Stomach (tissue), 4 donors: ENCODE results near the gene TLE3.

Experiments
- EP300 ChIP-seq: sonication (generic); formaldehyde crosslinking; IDR thresholded peaks from one replicate; pipeline ENCODE4 v1.6.1; 2017; ENCODE audit warnings: antibody characterized with exemption
- POLR2AphosphoS5 ChIP-seq, 3 donors: sonication (generic); formaldehyde crosslinking; IDR thresholded peaks; one replicate each; pipeline ENCODE4 v1.6.1; 2016; ENCODE audit warnings: antibody characterized with exemption in 3 of 3
- TF ChIP-seq, protein P1 (sequence below), 7 experiments: fragments of 450-650 bp in 4 of 7; fragments of 200-600 bp in 3 of 7; sonication (generic) in 3 of 7; IDR thresholded peaks; one replicate each; pipeline ENCODE4 v1.5.1; 2016 to 2019; ENCODE audit warnings: antibody characterized with exemption in 7 of 7, control low read depth in 2 of 7, mild to moderate bottlenecking in 1 of 7

GRCh38 chr15:70016511-70016994 lies 81.2 kb downstream of the TLE3 start:
- TF ChIP-seq EP300, result no peak
- TF ChIP-seq, protein P1, sequence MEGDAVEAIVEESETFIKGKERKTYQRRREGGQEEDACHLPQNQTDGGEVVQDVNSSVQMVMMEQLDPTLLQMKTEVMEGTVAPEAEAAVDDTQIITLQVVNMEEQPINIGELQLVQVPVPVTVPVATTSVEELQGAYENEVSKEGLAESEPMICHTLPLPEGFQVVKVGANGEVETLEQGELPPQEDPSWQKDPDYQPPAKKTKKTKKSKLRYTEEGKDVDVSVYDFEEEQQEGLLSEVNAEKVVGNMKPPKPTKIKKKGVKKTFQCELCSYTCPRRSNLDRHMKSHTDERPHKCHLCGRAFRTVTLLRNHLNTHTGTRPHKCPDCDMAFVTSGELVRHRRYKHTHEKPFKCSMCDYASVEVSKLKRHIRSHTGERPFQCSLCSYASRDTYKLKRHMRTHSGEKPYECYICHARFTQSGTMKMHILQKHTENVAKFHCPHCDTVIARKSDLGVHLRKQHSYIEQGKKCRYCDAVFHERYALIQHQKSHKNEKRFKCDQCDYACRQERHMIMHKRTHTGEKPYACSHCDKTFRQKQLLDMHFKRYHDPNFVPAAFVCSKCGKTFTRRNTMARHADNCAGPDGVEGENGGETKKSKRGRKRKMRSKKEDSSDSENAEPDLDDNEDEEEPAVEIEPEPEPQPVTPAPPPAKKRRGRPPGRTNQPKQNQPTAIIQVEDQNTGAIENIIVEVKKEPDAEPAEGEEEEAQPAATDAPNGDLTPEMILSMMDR (IDR thresholded peaks at IDR 0.05), result no peak
- TF ChIP-seq POLR2AphosphoS5 (IDR thresholded peaks at IDR 0.05), result no peak
